Right cardiac atrium (tissue), 5 donors: Measurements from ENCODE around the gene SF3B5. TPM values are rescaled to one million over a fixed set of nuclear protein-coding genes. Genes with fewer than 3 reads are reported as not detected.

Experiments used
- ATAC-seq, 2 donors: fragments of 200-7000 bp; cut with Tn5 transposase; one replicate each; pipeline versions ENCODE4 v1.8.0 to v1.9.1; 2020; ENCODE audit warnings: moderate library complexity in 2 of 2, mild to moderate bottlenecking in 1 of 2
- DNase-seq, 3 donors: peaks; one replicate each; pipeline ENCODE4 v3.0.0-alpha.2; 2020
- H3K27ac ChIP-seq: one replicate; pipeline ENCODE4 v1.5.1; 2013; ENCODE audit warnings: mild to moderate bottlenecking, low read length, control low read depth, moderate library complexity
- H3K27me3 ChIP-seq: one replicate; pipeline ENCODE4 v1.6.1; 2013; ENCODE audit not compliant: control insufficient read depth, insufficient read depth
- H3K4me1 ChIP-seq: one replicate; pipeline ENCODE4 v1.6.1; 2013; ENCODE audit warnings: low read length; ENCODE audit not compliant: control insufficient read depth, insufficient read depth
- H3K4me3 ChIP-seq: one replicate; pipeline ENCODE4 v1.5.1; 2013; ENCODE audit warnings: low read length, control low read depth
- H3K9me3 ChIP-seq: one replicate; pipeline ENCODE4 v1.6.1; 2013; ENCODE audit warnings: low read length; ENCODE audit not compliant: control insufficient read depth
- WGBS: extraction: QIAGEN DNeasy Blood & Tissue Kit; methylation state at CpG from one replicate; pipeline ENCODE4 v1.1.7; 2013; 5-methylcytosine and 5-hydroxymethylcytosine counted together
- intact Hi-C, 4 donors: fragments of 100-400 bp; cut with DNase I; formaldehyde crosslinking; loops; one replicate each; pipeline versions ENCODE4 v1.11.0 to v1.14.0; 2022 to 2023
- polyA plus RNA-seq: library from polyadenylated mRNA; stranded (reverse); fragments of 200-250 nt; gene quantifications from one replicate; pipeline ENCODE4 v1.2.3, GENCODE V29; 2013
- total RNA-seq, 4 donors: library from RNA; stranded (reverse); fragmentation: NEBNext Ultra II Directional; extraction: Animal tissue kit (Norgen Biotek cat#: 25700); gene quantifications; one replicate each; pipeline ENCODE4 v1.2.1, GENCODE V29; 2021
- donor health status: healthy with polysubstance abuse.
- donor health status: DM: no; HTN: yes; CAD: no.
- donor health status: DM: no; HTN: no; CAD: no.
- donor health status: DM: no; HTN: yes; CAD: no; lungs with severe emphysema.
- donor health status: DM: yes; HTN: yes; CAD: no.

Gene SF3B5
- total and polyA plus RNA-seq, 5 donors, result 108 to 173 (median 123) TPM

- DNase-seq, result no peak
- H3K27ac ChIP-seq, result no peak overlapping the region
These were observed 9.6 kb upstream of the SF3B5 start for GRCh38 chr6:144104898-144105487.

GRCh38 chr6:144104488-144104887 is 9.1 kb upstream of the SF3B5 start:
- intact Hi-C loops, result loop anchor here in 2 of 4 donors (2.0 to 10.0 kb wide), 3 partner anchors 110 to 380 kb away; no protein-coding TSS in a partner anchor
- Histone ChIP-seq H3K9me3 (no peaks in the 10 kb centered on the region), H3K27me3 (no peaks in the 10 kb centered on the region), H3K4me3 (no peak overlapping the region), H3K27ac (no peak overlapping the region), H3K4me1 (no peaks in the 10 kb centered on the region)
- ATAC-seq (no peak), DNase-seq (no peak)
- 44% methylated on average over 4 of the region's 4 CpGs for WGBS

More at GRCh38 chr6:144104898-144105487, 9.6 kb upstream of the SF3B5 start:
- Histone ChIP-seq H3K9me3 (no peaks in the 10 kb centered on the region), H3K4me3 (no peak overlapping the region), H3K4me1 (no peaks in the 10 kb centered on the region), H3K27me3 (no peaks in the 10 kb centered on the region)
- peak; percentile 83 to 88 for ATAC-seq
- 0% methylated on average over 2 of the region's 2 CpGs for WGBS
- intact Hi-C loops, result loop anchor here (2.0 to 10.0 kb wide), 5 partner anchors 110 to 380 kb away; no protein-coding TSS in a partner anchor

- H3K4me1 ChIP-seq, result no peaks in the 10 kb centered on the region
- no peak overlapping the region for H3K27ac ChIP-seq
- ATAC-seq (no peak), DNase-seq (no peak)
- 83% methylated on average over 4 of the region's 4 CpGs for WGBS
- no peaks in the 10 kb centered on the region for H3K27me3 ChIP-seq
- H3K4me3 ChIP-seq, result no peak overlapping the region
- no peaks in the 10 kb centered on the region for H3K9me3 ChIP-seq
- intact Hi-C loops, result loop anchor here in 2 of 4 donors (10.0 kb wide), 2 partner anchors 112 to 382 kb away; no protein-coding TSS in a partner anchor
These were observed 7.7 kb upstream of the SF3B5 start for GRCh38 chr6:144103026-144103563.

- H3K27ac ChIP-seq, result no peak overlapping the region
- no peak overlapping the region for H3K4me3 ChIP-seq
- DNase-seq (no peak), ATAC-seq (no peak)
- no peaks in the 10 kb centered on the region for H3K9me3 ChIP-seq
- H3K27me3 ChIP-seq, result no peaks in the 10 kb centered on the region
- peaks cover 3% of the 10 kb centered on the region for H3K4me1 ChIP-seq
- WGBS, result 86% methylated on average over 3 of the region's 3 CpGs
- intact Hi-C loops, result no loop called here
These were observed 3.6 kb upstream of the SF3B5 start for GRCh38 chr6:144098993-144099392.

GRCh38 chr6:144094731-144095133 is 641 bp downstream of the SF3B5 start:
- intact Hi-C loops, result no loop called here
- Histone ChIP-seq H3K9me3 (no peaks in the 10 kb centered on the region), H3K4me1 (peaks cover 5% of the 10 kb centered on the region), H3K4me3 (peak overlapping the region; percentile 74), H3K27me3 (no peaks in the 10 kb centered on the region), H3K27ac (peak overlapping the region; percentile 6)
- DNase-seq (no peak), ATAC-seq (peak; percentile 5)
- WGBS, result 2% methylated on average over 19 of the region's 19 CpGs

- Histone ChIP-seq H3K4me3 (no peak overlapping the region), H3K27me3 (no peaks in the 10 kb centered on the region), H3K4me1 (peaks cover 5% of the 10 kb centered on the region), H3K27ac (no peak overlapping the region), H3K9me3 (no peaks in the 10 kb centered on the region)
- DNase-seq (no peak), ATAC-seq (no peak)
- 95% methylated on average over 7 of the region's 7 CpGs for WGBS
- intact Hi-C loops, result no loop called here
These were observed 1.7 kb downstream of the SF3B5 start for GRCh38 chr6:144093658-144094057.

- Histone ChIP-seq H3K9me3 (no peaks in the 10 kb centered on the region), H3K27me3 (no peaks in the 10 kb centered on the region), H3K4me3 (no peak overlapping the region), H3K4me1 (peaks cover 5% of the 10 kb centered on the region), H3K27ac (no peak overlapping the region)
- no peak for ATAC-seq
- no peak for DNase-seq
- intact Hi-C loops, result no loop called here
- WGBS, result 85% methylated on average over 2 of the region's 2 CpGs
These were observed 2.1 kb downstream of the SF3B5 start for GRCh38 chr6:144093236-144093635.

GRCh38 chr6:144090384-144090783 is 5.0 kb downstream of the SF3B5 start:
- ATAC-seq (no peak), DNase-seq (no peak)
- H3K27ac ChIP-seq, result no peak overlapping the region
- no peaks in the 10 kb centered on the region for H3K27me3 ChIP-seq
- WGBS, result 73% methylated on average over 4 of the region's 4 CpGs
- intact Hi-C loops, result no loop called here
- no peaks in the 10 kb centered on the region for H3K9me3 ChIP-seq
- peaks cover 5% of the 10 kb centered on the region for H3K4me1 ChIP-seq
- H3K4me3 ChIP-seq, result no peak overlapping the region

- Histone ChIP-seq H3K4me1 (no peaks in the 10 kb centered on the region), H3K4me3 (no peak overlapping the region), H3K27ac (no peak overlapping the region), H3K9me3 (no peaks in the 10 kb centered on the region), H3K27me3 (no peaks in the 10 kb centered on the region)
- DNase-seq (no peak), ATAC-seq (no peak)
- WGBS, result 63% methylated on average over 13 of the region's 13 CpGs
- intact Hi-C loops, result no loop called here
These were observed 7.5 kb downstream of the SF3B5 start for GRCh38 chr6:144087789-144088426.

- Histone ChIP-seq H3K4me1 (no peaks in the 10 kb centered on the region), H3K9me3 (no peaks in the 10 kb centered on the region), H3K27me3 (no peaks in the 10 kb centered on the region), H3K27ac (no peak overlapping the region), H3K4me3 (no peak overlapping the region)
- intact Hi-C loops, result no loop called here
- WGBS, result 94% methylated on average over 3 of the region's 3 CpGs
- ATAC-seq (no peak), DNase-seq (no peak)
These were observed 8.4 kb downstream of the SF3B5 start for GRCh38 chr6:144086959-144087358.

GRCh38 chr6:144083172-144083571 is 12.2 kb downstream of the SF3B5 start:
- Histone ChIP-seq H3K4me3 (no peak overlapping the region), H3K27ac (no peak overlapping the region), H3K9me3 (no peaks in the 10 kb centered on the region), H3K4me1 (no peaks in the 10 kb centered on the region), H3K27me3 (no peaks in the 10 kb centered on the region)
- DNase-seq (no peak), ATAC-seq (no peak)
- 88% methylated on average over 1 of the region's 1 CpG for WGBS
- intact Hi-C loops, result no loop called here
